Measurements from ENCODE around the gene CELA2A.

Gene CELA2A

DNA sequence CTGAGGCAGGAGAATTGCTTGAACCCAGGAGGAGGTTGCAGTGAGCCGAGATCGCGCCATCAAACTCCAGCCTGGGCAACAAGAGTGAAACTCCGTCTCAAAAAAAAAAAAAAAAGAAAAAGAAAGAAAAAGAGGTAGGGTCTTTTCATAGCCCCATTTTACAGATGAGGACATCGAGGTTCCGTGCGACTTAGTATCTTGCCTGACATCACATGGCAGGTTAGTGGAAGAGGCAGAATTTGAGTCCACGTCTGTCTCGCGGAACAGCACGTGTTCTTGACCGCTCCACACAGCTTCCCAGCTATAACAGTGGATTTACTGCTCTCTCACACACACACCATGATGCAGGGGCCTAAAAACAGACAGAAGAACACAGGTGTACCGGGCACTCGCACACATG lies 17.2 kb upstream of the CELA2A start:
- TF ChIP-seq, protein P1, sequence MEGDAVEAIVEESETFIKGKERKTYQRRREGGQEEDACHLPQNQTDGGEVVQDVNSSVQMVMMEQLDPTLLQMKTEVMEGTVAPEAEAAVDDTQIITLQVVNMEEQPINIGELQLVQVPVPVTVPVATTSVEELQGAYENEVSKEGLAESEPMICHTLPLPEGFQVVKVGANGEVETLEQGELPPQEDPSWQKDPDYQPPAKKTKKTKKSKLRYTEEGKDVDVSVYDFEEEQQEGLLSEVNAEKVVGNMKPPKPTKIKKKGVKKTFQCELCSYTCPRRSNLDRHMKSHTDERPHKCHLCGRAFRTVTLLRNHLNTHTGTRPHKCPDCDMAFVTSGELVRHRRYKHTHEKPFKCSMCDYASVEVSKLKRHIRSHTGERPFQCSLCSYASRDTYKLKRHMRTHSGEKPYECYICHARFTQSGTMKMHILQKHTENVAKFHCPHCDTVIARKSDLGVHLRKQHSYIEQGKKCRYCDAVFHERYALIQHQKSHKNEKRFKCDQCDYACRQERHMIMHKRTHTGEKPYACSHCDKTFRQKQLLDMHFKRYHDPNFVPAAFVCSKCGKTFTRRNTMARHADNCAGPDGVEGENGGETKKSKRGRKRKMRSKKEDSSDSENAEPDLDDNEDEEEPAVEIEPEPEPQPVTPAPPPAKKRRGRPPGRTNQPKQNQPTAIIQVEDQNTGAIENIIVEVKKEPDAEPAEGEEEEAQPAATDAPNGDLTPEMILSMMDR (IDR thresholded peaks at IDR 0.05; ENCODE audit: borderline replicate concordance, control extremely low read depth, extremely low read depth, insufficient read depth, missing control alignments), result no peak
- no peak for DNase-seq (ENCODE audit: low spot score)
- in situ Hi-C loops (cut with MboI; ENCODE audit: low sequenced_read_pairs, unreplicated experiment), result no loop called here

- in situ Hi-C loops (cut with MboI; ENCODE audit: low sequenced_read_pairs, unreplicated experiment), result no loop called here
- no peak for DNase-seq (ENCODE audit: low spot score)
- TF ChIP-seq, protein P1 (IDR thresholded peaks at IDR 0.05; ENCODE audit: borderline replicate concordance, control extremely low read depth, extremely low read depth, insufficient read depth, missing control alignments), result no peak
Measured at GRCh38 chr1:15440357-15440756, 16.2 kb upstream of the CELA2A start.

DNA sequence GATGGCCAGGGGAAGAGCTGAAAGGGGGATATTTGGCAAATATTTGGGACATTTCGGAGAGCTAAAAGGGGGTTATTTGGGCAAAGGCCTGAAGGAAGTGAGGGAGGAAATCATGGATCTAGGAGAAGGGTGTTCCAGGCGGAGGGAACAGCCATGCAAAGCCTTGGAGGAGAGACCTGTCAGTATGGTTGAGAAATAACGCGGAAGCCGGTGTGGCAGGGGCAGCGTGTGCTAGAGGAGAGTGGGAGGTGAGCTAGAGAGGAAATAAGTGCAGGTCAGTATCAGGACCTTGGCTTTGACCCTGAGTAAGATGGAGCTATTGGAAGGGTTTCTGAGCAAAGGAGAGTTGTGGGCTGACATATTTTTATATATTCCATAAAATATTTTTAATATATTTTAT lies 15.3 kb upstream of the CELA2A start:
- DNase-seq (ENCODE audit: low spot score), result no peak
- in situ Hi-C loops (cut with MboI; ENCODE audit: low sequenced_read_pairs, unreplicated experiment), result no loop called here
- TF ChIP-seq, protein P1 (IDR thresholded peaks at IDR 0.05; ENCODE audit: borderline replicate concordance, control extremely low read depth, extremely low read depth, insufficient read depth, missing control alignments), result no peak

- DNase-seq (ENCODE audit: low spot score), result no peak
- in situ Hi-C loops (cut with MboI; ENCODE audit: low sequenced_read_pairs, unreplicated experiment), result no loop called here
- TF ChIP-seq, protein P1 (IDR thresholded peaks at IDR 0.05; ENCODE audit: borderline replicate concordance, control extremely low read depth, extremely low read depth, insufficient read depth, missing control alignments), result no peak
Measured at GRCh38 chr1:15442119-15442518, 14.4 kb upstream of the CELA2A start.

- no peak for DNase-seq (ENCODE audit: low spot score)
- in situ Hi-C loops (cut with MboI; ENCODE audit: low sequenced_read_pairs, unreplicated experiment), result no loop called here
Measured at GRCh38 chr1:15442759-15443158, 13.8 kb upstream of the CELA2A start.

GRCh38 chr1:15443281-15443680 lies 13.3 kb upstream of the CELA2A start:
- DNase-seq (ENCODE audit: low spot score), result no peak
- in situ Hi-C loops (cut with MboI; ENCODE audit: low sequenced_read_pairs, unreplicated experiment), result no loop called here
- TF ChIP-seq, protein P1 (IDR thresholded peaks at IDR 0.05; ENCODE audit: borderline replicate concordance, control extremely low read depth, extremely low read depth, insufficient read depth, missing control alignments), result no peak

More at GRCh38 chr1:15442759-15443158, 13.8 kb upstream of the CELA2A start:
- TF ChIP-seq, protein P1 (IDR thresholded peaks at IDR 0.05; ENCODE audit: borderline replicate concordance, control extremely low read depth, extremely low read depth, insufficient read depth, missing control alignments), result no peak
